Smooth muscle cell of the coronary artery (primary cell): Measurements from ENCODE around the gene PHACTR2. TPM values are rescaled to one million over a fixed set of nuclear protein-coding genes. Genes with fewer than 3 reads are reported as not detected.

Experiments
- total RNA-seq: library from RNA; depleted of rRNA; stranded (reverse); fragments of >200 nt; gene quantifications from 2 replicates; pipeline ENCODE4 v1.2.3, GENCODE V29; 2014; ENCODE audit warnings: low replicate concordance

The PHACTR2 gene
- total RNA-seq: 16.0 and 77.6 TPM in 2 replicates

DNA sequence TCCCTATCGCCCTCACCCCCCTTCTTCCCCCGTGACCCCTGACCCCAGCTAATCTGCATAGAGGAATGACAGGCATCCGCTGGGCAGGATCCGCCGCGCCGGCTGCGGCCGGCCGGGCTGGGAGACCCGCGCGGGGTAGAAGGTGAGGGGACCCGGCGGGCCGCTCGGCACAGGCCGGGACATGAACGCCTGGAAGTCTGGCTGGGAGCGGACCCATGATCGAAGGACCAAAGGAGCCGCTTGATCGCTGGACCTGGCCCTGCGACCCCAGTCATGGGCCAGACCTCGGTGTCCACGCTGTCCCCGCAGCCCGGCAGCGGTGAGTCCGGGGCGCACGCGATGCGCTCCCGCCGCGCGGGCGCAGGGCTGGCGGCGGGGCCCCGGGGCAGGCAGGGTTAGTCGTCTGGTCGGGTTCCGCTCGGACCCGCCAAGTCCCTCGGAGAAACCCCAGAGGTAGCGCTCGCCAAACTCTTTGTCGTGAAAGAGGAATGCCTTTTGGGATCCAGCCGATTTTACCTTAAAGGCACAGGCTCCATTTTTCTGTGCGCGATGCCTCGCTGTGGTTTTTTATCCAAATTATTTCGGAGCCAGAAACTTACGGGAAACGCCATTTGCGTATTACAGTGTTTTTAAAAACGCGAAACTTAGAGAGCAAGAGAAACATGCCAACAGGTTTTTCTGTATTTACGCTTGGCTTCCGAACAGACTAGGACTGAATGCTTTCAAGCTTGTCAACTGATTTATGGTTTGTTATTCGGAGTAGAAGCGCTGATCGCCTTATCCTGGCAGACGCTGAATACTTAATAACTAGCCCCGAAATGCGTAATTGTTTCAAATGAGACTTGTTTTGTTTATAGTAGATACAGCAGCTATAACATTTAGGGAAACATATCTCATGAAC, at the start of gene PHACTR2:
PHACTR2 (plus strand) TSS at position 75 of the 901 bp plus-strand sequence; CDS start at position 274, 199 bp downstream.

DNA sequence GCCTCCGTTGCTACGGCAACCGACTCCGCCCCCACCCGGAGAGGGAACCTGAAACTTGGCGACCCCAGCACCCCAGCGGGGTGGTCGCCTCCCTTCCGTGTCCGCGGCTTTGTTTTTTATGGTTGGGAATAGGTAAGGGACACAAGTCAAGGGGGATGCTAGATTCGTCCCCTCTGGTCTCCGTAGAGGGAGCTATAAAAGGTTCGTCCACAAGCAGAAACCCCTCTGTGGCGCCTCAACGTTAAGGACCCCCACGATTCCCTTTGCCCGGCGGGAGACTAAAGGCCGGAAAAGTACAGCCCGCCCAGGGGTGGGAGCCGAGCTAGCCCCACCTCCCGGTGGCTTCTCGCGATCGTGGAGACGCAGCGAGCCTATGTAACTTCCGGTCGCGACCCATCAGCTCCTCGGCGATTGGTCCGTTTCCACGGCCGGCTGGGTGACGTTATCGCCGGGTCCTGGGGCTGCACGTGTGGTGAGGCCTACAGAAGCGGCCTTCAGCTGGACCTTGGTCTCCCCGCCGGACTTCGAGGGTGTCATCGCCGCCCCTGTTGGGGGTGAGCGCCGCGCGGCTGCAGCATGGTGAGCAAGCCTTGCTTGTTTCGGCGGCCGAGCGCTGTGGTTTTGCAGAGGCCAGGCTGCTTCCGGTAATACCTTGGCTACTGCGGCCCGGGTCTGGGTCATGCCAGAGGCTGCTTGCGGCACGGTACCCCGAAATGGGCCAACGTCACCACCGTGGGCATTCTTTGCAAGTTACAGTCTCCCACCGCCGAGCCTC, 165.3 kb downstream of the PHACTR2 start, which contains the start of gene LTV1:
LTV1 (plus strand) TSS at position 437 of the 775 bp plus-strand sequence; CDS start at position 577, 140 bp downstream.

DNA sequence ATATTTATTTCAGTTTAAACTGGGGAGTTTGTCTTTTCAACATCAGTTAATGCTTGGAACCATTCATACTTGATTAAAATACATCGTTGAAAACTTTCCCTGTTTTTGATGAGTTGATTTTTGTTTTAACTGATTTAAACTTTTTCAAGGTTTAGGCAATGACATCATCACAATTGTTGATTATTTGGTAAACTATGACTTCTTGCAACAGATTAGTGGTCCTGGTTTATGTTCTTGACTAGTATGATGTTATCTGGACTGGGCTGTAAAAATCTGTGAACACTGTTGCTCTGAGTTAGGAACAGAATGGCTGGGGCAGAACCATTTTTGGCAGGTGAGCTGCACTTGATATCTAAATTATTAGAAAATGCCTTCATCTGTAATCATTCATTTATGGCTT, 186.5 kb downstream of the PHACTR2 start, which contains the start of gene ZC2HC1B:
ZC2HC1B (plus strand) TSS at position 241 of the 400 bp plus-strand sequence; CDS start at position 307, 66 bp downstream.

Other genes starting within 250 kb of the PHACTR2 start
- 2.0 and 2.6 TPM in 2 replicates for gene ADAT2, start 227.3 kb upstream of the PHACTR2 start, total RNA-seq
- 15.0 and 24.8 TPM in 2 replicates for gene PEX3, start 227.2 kb upstream of the PHACTR2 start, total RNA-seq
- gene FUCA2, start 166.2 kb upstream of the PHACTR2 start, total RNA-seq: 26.0 and 29.9 TPM in 2 replicates
- gene LTV1, start 165.4 kb downstream of the PHACTR2 start, total RNA-seq: 11.8 and 19.4 TPM in 2 replicates
- not detected in 2 replicates for gene ZC2HC1B, start 186.5 kb downstream of the PHACTR2 start, total RNA-seq